Stimulated activated CD8-positive, alpha-beta memory T cell treated with anti-CD3 and anti-CD28 coated beads, Interleukin-2, amount 100 ng/mL, for 1 hour (primary cell): ENCODE results near the gene PAX5.

Source experiments
- DNase-seq, 2 donors: peaks; one replicate each; pipeline ENCODE4 v3.0.0-alpha.2; 2020; ENCODE audit warnings: low read depth in 2 of 2

The PAX5 gene

DNA sequence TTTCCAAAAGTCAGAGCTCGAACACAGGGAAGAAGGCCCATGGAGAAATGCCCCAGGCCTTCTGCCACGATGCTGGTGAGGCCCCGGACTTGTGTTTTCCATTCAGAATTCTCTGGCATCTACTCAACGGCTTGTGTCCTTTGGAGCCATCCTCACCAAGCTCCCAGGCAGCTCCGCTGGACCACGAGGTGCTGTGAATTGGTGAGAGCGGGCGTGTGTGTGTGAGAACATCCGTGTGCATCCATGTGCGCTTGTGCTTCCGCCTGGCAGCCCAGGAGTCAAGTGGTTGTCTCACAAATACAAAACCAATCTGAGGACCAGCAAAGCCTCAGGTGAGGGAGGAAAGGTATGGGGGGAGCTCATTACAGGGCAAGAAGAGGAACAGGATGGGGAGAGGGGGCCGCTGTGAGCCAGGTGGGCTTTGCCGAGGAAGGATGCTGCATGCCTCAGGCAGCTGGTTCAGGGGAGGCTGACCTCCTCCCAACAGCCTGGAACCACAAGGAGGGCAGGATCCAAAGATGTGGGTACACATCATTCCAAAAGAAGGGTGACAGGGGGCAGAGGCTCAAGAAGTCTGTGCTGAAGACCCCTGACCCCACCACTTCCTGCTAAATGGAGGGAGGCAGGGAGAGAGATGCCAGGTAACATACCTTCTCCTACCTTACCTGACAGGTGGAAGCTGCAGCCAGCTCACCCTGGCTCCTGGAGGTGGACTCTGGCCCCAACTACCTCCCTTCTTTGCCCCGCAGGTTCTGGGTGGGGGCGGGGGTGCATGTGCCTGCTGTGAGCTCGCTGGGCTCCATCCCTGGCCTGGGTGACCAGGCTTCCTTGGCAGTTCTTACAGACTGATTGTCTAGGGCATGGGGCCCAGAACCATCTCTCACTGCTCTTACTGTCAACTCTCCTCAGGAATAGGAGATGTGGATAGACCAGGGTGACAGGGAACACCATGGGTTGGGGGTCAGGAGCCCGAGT, 196.3 kb downstream of the PAX5 start:
- no peak for DNase-seq

DNA sequence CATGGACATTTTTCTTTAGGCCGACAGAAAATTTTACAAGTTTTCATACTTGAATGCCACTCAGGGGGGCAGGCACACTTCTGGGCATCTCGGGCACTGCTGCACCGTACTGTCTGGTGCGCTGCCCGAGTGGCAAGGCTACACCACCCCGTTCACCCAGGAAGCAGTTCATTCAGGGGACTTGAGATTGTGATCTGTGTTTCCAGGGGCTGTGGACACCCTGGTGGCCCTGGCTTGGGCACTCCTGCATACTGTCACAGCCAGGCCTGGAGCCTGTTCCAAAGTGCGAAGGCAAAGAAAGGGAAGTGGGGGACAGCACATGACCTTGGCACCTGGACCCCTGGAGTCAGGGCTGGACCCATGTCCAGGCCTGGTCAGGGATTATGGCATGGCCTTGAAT, 197.6 kb downstream of the PAX5 start:
- DNase-seq, result no peak

- no peak for DNase-seq
These were observed 198.6 kb downstream of the PAX5 start for GRCh38 chr9:36835271-36835996.

GRCh38 chr9:36834736-36835135, 199.3 kb downstream of the PAX5 start:
- no peak for DNase-seq

GRCh38 chr9:36833954-36834353, 200.1 kb downstream of the PAX5 start:
- no peak for DNase-seq

DNA sequence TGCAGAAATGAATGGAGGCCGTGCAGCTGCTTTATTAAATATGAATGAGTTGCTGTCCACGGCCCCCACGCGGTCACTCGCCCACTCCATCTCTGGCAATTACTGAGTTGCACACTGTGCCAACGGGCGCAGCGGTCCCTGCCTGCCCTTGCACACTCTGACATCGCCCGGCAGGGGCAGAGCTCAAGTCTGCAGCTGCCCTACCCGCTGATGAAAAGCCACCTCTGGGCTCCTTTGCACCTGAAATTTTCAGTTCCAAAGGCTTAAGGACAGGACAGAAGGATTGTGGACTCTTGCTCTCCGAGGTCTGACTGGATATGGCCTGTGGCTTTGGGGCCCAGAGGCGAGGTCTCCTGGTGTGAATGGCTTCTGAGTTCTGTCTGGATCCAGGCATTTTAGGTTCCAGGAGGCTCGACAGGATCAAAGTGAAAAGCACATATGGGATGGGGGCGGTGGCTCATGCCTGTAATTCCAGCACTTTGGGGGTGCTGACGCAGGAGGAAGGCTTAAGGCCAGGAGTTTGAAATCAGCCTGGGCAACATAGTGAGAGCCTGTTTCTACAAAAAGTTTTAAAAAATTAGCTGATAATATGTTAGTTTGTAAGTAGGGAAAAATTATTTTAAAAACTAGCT, 201.8 kb downstream of the PAX5 start:
- DNase-seq, result no peak

- DNase-seq, result no peak
These were observed 202.5 kb downstream of the PAX5 start for GRCh38 chr9:36831381-36832161.

DNA sequence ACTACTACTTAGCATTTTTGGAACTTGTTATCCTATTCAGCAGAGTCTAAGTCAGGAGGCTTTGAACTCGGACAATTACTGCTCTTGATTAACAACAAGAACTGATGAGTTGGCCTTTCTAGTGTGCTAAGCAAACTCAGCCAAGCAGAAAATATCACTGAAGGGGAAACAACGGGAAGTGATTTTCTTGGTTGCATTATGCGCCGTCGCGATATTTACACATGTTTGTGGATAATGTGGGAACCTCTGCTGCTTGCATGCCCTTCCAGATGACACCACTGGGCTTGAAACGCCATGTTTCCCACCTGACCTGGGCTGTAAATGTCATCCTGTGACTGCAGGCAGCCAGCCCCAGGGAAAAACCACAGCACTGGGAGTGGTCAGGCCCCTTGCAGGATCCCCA, 205.5 kb downstream of the PAX5 start:
- no peak for DNase-seq

DNA sequence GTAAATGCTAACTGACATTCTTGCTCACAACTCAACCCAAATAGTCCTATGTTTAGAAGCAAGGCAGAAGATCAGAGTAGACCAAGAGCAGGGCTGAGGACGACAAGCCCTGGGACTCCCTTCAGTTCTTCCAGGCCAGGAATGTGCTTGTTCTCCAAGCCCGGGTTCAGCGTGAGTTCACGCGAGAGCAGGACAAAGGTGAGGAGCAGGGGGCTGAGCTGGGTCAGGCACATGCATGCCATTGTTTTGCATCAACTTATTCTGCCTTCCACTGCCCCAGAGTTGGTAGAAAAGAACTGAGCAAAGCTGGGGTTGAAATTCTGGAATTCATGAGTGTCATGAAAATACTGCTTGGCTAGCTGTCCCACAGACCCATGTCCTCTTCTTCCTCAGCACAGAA, 206.5 kb downstream of the PAX5 start:
- no peak for DNase-seq

DNA sequence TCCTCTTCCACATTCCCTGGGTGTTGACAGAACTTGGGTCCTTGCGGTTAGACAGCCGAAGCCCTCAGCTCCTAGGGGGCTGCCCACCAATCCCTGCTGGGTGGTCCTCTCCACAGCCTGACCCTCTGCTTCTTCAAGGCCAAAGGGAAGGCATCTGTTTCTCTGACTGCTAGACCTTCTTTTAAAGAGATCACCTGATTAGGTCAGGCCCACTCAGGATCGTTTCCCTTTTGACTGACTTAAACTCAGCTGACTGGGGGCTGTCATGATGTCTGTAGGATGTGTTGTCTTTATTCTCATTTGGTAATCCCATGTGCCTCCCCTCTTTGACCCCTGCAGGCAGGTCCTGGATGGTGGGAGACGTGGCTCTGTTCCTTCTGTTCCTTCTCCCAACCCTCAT, 207.5 kb downstream of the PAX5 start:
- no peak for DNase-seq

DNA sequence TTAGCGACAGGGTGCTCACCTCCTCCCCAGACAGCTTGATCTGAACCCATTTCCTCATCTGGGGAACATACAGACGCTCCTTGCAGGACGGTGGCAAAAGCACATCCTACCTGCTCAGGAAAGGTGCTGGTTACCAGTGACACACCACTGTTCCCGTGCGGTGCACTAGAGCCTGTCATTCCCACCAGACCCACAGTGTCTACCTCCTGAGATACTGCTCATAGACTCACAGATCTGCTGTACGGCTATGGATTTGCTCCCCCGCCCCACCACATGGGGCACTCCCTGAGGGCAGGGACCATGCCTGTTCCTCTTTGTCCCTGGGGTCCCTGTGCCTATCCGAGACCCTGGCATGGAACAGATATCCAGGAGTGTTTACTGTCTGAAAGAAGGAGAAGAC, 208.9 kb downstream of the PAX5 start:
- no peak for DNase-seq

GRCh38 chr9:36823934-36824333, 210.1 kb downstream of the PAX5 start:
- no peak for DNase-seq

- no peak for DNase-seq
These were observed 210.6 kb downstream of the PAX5 start for GRCh38 chr9:36823466-36823865.

DNA sequence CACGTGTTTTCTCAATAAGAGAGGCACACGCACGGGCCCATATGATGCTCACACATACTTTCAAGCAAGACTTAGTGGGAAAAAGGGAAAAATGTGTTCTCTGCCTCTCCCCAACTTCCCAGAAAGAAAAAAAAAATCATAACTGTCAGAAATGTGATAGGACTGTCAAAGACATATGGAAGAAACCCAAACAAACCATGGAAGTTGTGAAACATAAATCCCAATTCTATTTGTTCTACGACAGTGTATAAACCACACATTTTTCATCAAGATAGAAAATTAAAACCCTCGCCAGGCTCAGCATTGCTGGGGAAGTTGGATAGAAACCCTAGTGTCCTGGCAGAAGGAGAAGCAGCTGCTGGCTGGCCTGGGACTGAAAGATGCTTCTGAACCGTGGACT, 211.9 kb downstream of the PAX5 start:
- no peak for DNase-seq

DNA sequence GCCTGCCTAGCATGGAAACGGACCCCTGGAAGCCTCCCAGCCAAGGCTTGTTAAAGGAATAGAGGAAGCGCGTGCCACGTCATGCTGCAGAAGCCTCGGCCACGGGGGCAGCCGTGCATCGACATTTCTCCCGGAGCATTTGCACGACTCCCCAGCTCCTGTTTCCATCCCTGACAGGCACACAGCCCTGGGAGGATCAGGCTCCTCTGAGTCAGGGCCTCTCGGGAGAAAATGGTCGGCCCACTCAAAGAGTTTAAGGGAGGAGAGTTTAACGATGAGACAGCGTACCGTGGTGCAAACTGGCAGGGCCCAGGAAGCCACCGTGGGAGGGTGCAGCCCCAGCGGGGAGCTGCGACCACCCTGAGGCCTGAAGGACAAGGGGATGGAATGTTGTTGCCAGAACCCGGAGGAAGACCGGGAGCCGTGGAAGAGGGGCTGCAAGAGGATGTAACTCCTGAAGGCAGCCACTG, 213.6 kb downstream of the PAX5 start:
- DNase-seq, result no peak

GRCh38 chr9:36818965-36819870, 214.8 kb downstream of the PAX5 start:
- no peak for DNase-seq

- no peak for DNase-seq
These were observed 215.7 kb downstream of the PAX5 start for GRCh38 chr9:36818242-36818938.

DNA sequence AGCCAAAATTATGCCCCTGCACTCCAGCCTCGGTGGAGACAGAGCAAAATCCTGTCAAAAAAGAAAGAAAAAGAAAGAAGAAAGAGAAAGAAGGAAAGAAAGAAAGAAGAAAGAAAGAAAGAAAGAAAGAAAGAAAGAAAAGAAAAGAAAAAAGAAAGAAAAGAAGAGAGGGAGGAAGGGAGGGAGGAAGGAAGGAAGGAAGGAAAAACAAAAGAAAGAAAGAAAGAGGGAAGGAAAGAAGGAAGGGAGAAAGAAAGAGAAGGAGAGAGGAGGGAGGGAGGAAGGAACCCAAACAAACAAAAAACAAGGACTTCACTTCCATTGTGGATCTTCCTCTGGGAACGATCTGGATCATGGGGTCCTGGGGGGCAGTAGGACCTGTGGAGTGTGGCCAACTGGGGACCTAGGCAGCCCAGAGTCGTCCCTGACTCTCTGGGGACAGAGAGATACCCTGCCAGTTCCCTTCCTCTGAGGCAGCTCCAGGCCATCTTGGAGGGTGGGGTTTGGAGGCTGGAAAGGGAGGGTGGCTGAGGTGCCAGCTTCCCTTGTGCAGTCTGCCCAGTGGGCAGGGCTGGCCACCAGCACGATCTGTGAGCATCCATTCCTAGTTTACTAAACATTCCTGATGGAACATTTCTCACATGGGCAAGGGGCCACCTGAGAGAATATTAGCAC, 216.8 kb downstream of the PAX5 start:
- no peak for DNase-seq

DNA sequence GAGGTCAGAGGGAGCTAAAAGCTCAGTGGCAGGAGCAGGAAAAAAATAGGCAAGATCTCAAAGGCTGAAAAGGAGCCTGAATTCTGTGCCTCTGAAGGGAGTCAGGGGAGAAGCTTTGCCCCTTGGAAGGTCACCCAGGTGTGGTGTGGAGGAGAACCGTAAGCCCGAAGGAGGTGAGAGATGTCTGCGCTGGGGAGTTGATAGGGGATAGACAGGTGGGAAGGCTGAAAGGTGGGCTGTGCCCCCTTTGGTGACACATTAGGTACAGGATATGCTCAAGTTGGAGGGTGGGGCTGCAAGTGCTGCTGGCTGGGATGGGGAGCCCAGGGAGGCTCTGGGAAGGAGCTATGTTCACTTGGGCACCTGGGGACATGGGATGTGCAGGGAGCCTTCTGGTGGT, 217.7 kb downstream of the PAX5 start:
- no peak for DNase-seq
